GM18873 (cell line): ENCODE data around the gene CRIP1.

ENCODE experiments used
- ATAC-seq: cut with Tn5 transposase; IDR thresholded peaks from one replicate; pipeline ENCODE4 v1.9.1; 2021; ENCODE audit warnings: mild to moderate bottlenecking, moderate library complexity, moderate number of reproducible peaks; ENCODE audit not compliant: unreplicated experiment, low FRiP score

Gene CRIP1

GRCh38 chr14:105486163-105486973 is at the start of gene CRIP1:
Gene CRIP1, plus strand, starts transcription at chr14:105486886. Its CDS starts 374 bp downstream, at chr14:105487260.
- no peak for ATAC-seq

GRCh38 chr14:105436891-105437722 is 49.6 kb upstream of the CRIP1 start:
- ATAC-seq, result no peak

- ATAC-seq, result no peak
These were observed 48.8 kb upstream of the CRIP1 start for GRCh38 chr14:105437723-105438500.

GRCh38 chr14:105439179-105439578 is 47.5 kb upstream of the CRIP1 start:
- no peak for ATAC-seq

GRCh38 chr14:105439710-105440553 is 46.8 kb upstream of the CRIP1 start:
- no peak for ATAC-seq

- ATAC-seq, result no peak
These were observed 46.2 kb upstream of the CRIP1 start for GRCh38 chr14:105440554-105440900.

GRCh38 chr14:105440992-105441391 is 45.7 kb upstream of the CRIP1 start:
- ATAC-seq, result no peak

- no peak for ATAC-seq
These were observed 44.6 kb upstream of the CRIP1 start for GRCh38 chr14:105442125-105442524.

- no peak for ATAC-seq
These were observed 43.9 kb upstream of the CRIP1 start for GRCh38 chr14:105442834-105443233.

GRCh38 chr14:105444859-105445258 is 41.8 kb upstream of the CRIP1 start:
- no peak for ATAC-seq

- no peak for ATAC-seq
These were observed 41.4 kb upstream of the CRIP1 start for GRCh38 chr14:105445290-105445689.

- no peak for ATAC-seq
These were observed 40.5 kb upstream of the CRIP1 start for GRCh38 chr14:105445901-105446845.

- no peak for ATAC-seq
These were observed 39.7 kb upstream of the CRIP1 start for GRCh38 chr14:105446971-105447370.

GRCh38 chr14:105447651-105448640 is 38.7 kb upstream of the CRIP1 start:
- no peak for ATAC-seq

GRCh38 chr14:105448706-105449111 is 38.0 kb upstream of the CRIP1 start:
- no peak for ATAC-seq

- no peak for ATAC-seq
These were observed 37.2 kb upstream of the CRIP1 start for GRCh38 chr14:105449276-105450122.

GRCh38 chr14:105450123-105450505 is 36.6 kb upstream of the CRIP1 start:
- no peak for ATAC-seq
